Measurements from ENCODE around the gene PPP1R13B. TPM values are rescaled to one million over a fixed set of nuclear protein-coding genes. Genes with fewer than 3 reads are reported as not detected.

The PPP1R13B gene
- 69.4 TPM for total RNA-seq
- polyA plus RNA-seq (ENCODE audit: insufficient read depth, low read depth, low replicate concordance): 15.1 TPM
- long read RNA-seq, donor 1, partial matches to known transcripts: 0 of 2 reads
- long read RNA-seq, donor 1, other reads (novel, unspliced or antisense): 0 of 2 reads
- long read RNA-seq, donor 2, full-length matches to known transcripts: 8 of 8 reads
- long read RNA-seq, donor 2, partial matches to known transcripts: 0 of 8 reads
- long read RNA-seq, donor 2, other reads (novel, unspliced or antisense): 0 of 8 reads
- long read RNA-seq, donor 3, partial matches to known transcripts: 0 of 4 reads
- long read RNA-seq, donor 3, other reads (novel, unspliced or antisense): 0 of 4 reads
- long read RNA-seq, donor 4, transcript PPP1R13B-210 (2 exons, 3,137 nt): major isoform, 14 of 21 reads
- long read RNA-seq, donor 4, partial matches to known transcripts: 7 of 21 reads
- long read RNA-seq, donor 4, other reads (novel, unspliced or antisense): 0 of 21 reads
- long read RNA-seq, donor 5: 0 reads
- long read RNA-seq, donor 6: 0 reads
- long read RNA-seq, donor 7, full-length matches to known transcripts: 4 of 14 reads
- long read RNA-seq, donor 7, partial matches to known transcripts: 6 of 14 reads
- long read RNA-seq, donor 7, other reads (novel, unspliced or antisense): 4 of 14 reads
- long read RNA-seq, donor 8, transcript PPP1R13B-210 (2 exons, 3,137 nt): major isoform, 8 of 14 reads
- long read RNA-seq, donor 8, partial matches to known transcripts: 0 of 14 reads
- long read RNA-seq, donor 8, other reads (novel, unspliced or antisense): 0 of 14 reads
- long read RNA-seq, donor 9, partial matches to known transcripts: 0 of 1 reads
- long read RNA-seq, donor 9, other reads (novel, unspliced or antisense): 0 of 1 reads
- long read RNA-seq, donor 10, partial matches to known transcripts: 5 of 11 reads
- long read RNA-seq, donor 10, other reads (novel, unspliced or antisense): 0 of 11 reads

- DNase-seq (peak; percentile 93 to 98 (median 96)), FAIRE-seq (no peak)
- intact Hi-C loops (cut with DNase I): no loop called here
- H3K4me3 ChIP-seq (ENCODE audit: low read length in 3 of 3): peak within 1 kb of the TSS; percentile 67 to 94 (median 90)
- no peaks in the 10 kb centered on the region for H3K27me3 ChIP-seq (ENCODE audit: control insufficient read depth, insufficient read depth, low read length)
- H3K9me3 ChIP-seq (ENCODE audit: control insufficient read depth in 2 of 3, insufficient read depth in 1 of 3, low read length in 3 of 3): no peaks in the 10 kb centered on the region
- no peaks in the 10 kb centered on the region for H3K36me3 ChIP-seq (ENCODE audit: control insufficient read depth in 2 of 3, insufficient read depth in 3 of 3, low read length in 3 of 3)
- TF ChIP-seq CTCF (IDR thresholded peaks at IDR 0.05; ENCODE audit: borderline replicate concordance, extremely low read depth, insufficient read depth): no peak
- H3K27ac ChIP-seq (ENCODE audit: low read depth in 2 of 2, low read length in 2 of 2): peak within 1 kb of the TSS; percentile 63 to 72
- peaks cover 0 to 5% (median 3%) of the 10 kb centered on the region in 3 donors for H3K4me1 ChIP-seq (ENCODE audit: control insufficient read depth in 2 of 3, insufficient read depth in 2 of 3, low read depth in 1 of 3, low read length in 3 of 3)
- peak within 1 kb of the TSS; percentile 26 to 84 (median 54) for H3K9ac ChIP-seq (ENCODE audit: low read length in 3 of 3)
These were observed at the start of gene PPP1R13B for GRCh38 chr14:103847451-103848174. TSS of gene PPP1R13B (minus strand) at chr14:103847575. CDS start at chr14:103847307, 268 bp downstream.

GRCh38 chr14:103896578-103896977, 49.2 kb upstream of the PPP1R13B start:
- Histone ChIP-seq H3K4me1 (ENCODE audit: control insufficient read depth in 2 of 3, insufficient read depth in 2 of 3, low read depth in 1 of 3, low read length in 3 of 3) (peaks cover 0 to 25% (median 13%) of the 10 kb centered on the region in 3 donors), H3K9ac (ENCODE audit: low read length in 3 of 3) (no peak overlapping the region), H3K9me3 (ENCODE audit: control insufficient read depth in 2 of 3, insufficient read depth in 1 of 3, low read length in 3 of 3) (no peaks in the 10 kb centered on the region), H3K4me3 (ENCODE audit: low read length in 3 of 3) (peak overlapping the region in 1 of 3 donors; percentile 24), H3K27ac (ENCODE audit: low read depth in 2 of 2, low read length in 2 of 2) (peak overlapping the region in 1 of 2 donors; percentile 37), H3K27me3 (ENCODE audit: control insufficient read depth, insufficient read depth, low read length) (no peaks in the 10 kb centered on the region), H3K36me3 (ENCODE audit: control insufficient read depth in 2 of 3, insufficient read depth in 3 of 3, low read length in 3 of 3) (no peaks in the 10 kb centered on the region)
- no peak for TF ChIP-seq CTCF (IDR thresholded peaks at IDR 0.05; ENCODE audit: borderline replicate concordance, extremely low read depth, insufficient read depth)
- FAIRE-seq: no peak
- peak in 1 of 5 donors; percentile 63 for DNase-seq
- intact Hi-C loops (cut with DNase I): no loop called here

GRCh38 chr14:103894723-103895059, 47.3 kb upstream of the PPP1R13B start:
- H3K36me3 ChIP-seq (ENCODE audit: control insufficient read depth in 2 of 3, insufficient read depth in 3 of 3, low read length in 3 of 3): no peaks in the 10 kb centered on the region
- intact Hi-C loops (cut with DNase I): no loop called here
- FAIRE-seq: no peak
- H3K9ac ChIP-seq (ENCODE audit: low read length in 3 of 3): no peak overlapping the region
- peak in 2 of 5 donors; percentile 46 to 85 for DNase-seq
- H3K27me3 ChIP-seq (ENCODE audit: control insufficient read depth, insufficient read depth, low read length): no peaks in the 10 kb centered on the region
- H3K27ac ChIP-seq (ENCODE audit: low read depth in 2 of 2, low read length in 2 of 2): no peak overlapping the region
- no peaks in the 10 kb centered on the region for H3K9me3 ChIP-seq (ENCODE audit: control insufficient read depth in 2 of 3, insufficient read depth in 1 of 3, low read length in 3 of 3)
- H3K4me1 ChIP-seq (ENCODE audit: control insufficient read depth in 2 of 3, insufficient read depth in 2 of 3, low read depth in 1 of 3, low read length in 3 of 3): peaks cover 0 to 35% (median 21%) of the 10 kb centered on the region in 3 donors
- no peak for TF ChIP-seq CTCF (IDR thresholded peaks at IDR 0.05; ENCODE audit: borderline replicate concordance, extremely low read depth, insufficient read depth)
- no peak overlapping the region for H3K4me3 ChIP-seq (ENCODE audit: low read length in 3 of 3)
